Measurements from ENCODE around the gene SLBP.

DNA sequence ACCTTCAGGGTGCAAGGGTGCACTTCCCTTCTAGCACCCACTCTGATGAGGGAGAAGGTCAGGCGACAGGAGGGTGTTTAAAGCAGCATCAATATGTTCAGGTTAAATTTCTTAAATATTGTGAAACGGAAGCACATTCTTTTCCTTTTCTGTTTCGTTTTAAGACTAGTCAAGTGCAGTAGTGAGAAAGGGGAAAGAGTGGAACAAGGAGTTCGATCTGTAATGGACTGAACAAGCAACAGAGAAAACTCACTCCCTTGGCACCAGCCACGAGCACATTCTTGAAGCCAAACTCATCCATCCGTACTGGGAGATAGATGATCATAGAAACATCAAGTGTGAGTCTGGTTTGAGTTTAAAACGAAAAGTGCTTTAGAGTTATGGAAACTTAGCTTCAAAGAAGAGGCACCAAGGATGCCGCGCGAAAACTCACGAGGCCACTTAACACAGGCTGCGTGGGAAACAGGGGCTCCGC is 28.8 kb downstream of the SLBP start:
- TF ChIP-seq TCF12 (IDR thresholded peaks at IDR 0.05; ENCODE audit: low read depth) (no peak), EP300 (IDR thresholded peaks at IDR 0.05; ENCODE audit: borderline replicate concordance) (no peak), FOXM1 (IDR thresholded peaks at IDR 0.05; ENCODE audit: borderline replicate concordance, low read depth) (no peak)
- TF ChIP-seq, protein P1, sequence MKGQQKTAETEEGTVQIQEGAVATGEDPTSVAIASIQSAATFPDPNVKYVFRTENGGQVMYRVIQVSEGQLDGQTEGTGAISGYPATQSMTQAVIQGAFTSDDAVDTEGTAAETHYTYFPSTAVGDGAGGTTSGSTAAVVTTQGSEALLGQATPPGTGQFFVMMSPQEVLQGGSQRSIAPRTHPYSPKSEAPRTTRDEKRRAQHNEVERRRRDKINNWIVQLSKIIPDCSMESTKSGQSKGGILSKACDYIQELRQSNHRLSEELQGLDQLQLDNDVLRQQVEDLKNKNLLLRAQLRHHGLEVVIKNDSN (IDR thresholded peaks at IDR 0.05) = no peak
- TF ChIP-seq, protein P2, sequence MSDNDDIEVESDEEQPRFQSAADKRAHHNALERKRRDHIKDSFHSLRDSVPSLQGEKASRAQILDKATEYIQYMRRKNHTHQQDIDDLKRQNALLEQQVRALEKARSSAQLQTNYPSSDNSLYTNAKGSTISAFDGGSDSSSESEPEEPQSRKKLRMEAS (IDR thresholded peaks at IDR 0.05) = no peak

All from Ishikawa (cell line).